Measurements from ENCODE around the gene COPS9.

Gene COPS9

DNA sequence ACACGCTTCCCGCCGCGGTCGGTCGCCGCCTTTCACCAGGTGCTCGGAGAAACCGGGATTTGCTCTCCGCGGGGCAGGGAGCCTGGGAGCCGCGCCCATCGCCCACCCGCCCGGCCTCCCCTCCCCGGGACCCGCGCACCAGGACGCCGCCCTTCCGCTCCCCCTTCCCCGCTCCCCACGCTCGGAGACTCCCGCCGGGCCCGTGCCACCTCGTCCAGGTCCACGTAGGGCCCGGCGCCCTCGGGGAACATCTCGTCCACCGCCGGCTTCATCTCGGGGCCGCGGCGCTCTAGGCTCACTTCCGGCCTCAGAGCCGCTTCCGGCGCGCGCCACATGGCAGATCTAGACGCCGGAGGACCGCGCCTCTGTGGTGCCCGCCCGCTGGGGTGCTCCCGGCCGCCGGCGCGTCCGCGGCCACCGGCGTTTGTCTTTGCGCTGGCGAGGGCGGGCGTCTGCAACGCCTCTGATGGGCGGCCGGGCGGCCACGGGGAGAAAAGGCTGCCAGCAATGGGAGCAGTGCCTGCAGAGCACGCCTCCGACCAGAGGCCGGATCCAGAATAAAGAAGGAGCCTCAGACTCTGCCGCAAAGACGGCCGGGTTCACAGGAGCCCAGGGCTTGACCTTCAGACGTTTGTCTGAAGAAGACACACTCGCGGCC lies at the start of gene COPS9:
Gene COPS9 (minus strand): TSS at position 293 of the 658 bp plus-strand sequence. CDS start 21 bp downstream, at position 272.
- peak within 1 kb of the TSS; percentile 76 for H3K4me3 ChIP-seq (ENCODE audit: low read depth, low read length)
- TF ChIP-seq, protein P1, sequence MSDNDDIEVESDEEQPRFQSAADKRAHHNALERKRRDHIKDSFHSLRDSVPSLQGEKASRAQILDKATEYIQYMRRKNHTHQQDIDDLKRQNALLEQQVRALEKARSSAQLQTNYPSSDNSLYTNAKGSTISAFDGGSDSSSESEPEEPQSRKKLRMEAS (IDR thresholded peaks at IDR 0.05; ENCODE audit: low read depth, low read length) = peak; percentile 47; the same call in 1 of the 2 replicates
- TF ChIP-seq, protein P2, sequence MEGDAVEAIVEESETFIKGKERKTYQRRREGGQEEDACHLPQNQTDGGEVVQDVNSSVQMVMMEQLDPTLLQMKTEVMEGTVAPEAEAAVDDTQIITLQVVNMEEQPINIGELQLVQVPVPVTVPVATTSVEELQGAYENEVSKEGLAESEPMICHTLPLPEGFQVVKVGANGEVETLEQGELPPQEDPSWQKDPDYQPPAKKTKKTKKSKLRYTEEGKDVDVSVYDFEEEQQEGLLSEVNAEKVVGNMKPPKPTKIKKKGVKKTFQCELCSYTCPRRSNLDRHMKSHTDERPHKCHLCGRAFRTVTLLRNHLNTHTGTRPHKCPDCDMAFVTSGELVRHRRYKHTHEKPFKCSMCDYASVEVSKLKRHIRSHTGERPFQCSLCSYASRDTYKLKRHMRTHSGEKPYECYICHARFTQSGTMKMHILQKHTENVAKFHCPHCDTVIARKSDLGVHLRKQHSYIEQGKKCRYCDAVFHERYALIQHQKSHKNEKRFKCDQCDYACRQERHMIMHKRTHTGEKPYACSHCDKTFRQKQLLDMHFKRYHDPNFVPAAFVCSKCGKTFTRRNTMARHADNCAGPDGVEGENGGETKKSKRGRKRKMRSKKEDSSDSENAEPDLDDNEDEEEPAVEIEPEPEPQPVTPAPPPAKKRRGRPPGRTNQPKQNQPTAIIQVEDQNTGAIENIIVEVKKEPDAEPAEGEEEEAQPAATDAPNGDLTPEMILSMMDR (IDR thresholded peaks at IDR 0.05; ENCODE audit: low read depth, low read length) = no peak
- TF ChIP-seq POLR2A (IDR thresholded peaks at IDR 0.05; ENCODE audit: extremely low read depth, insufficient read length) = peak; percentile 60
- no peak for TF ChIP-seq MYC (IDR thresholded peaks at IDR 0.05; ENCODE audit: low read depth, low read length)
- peak; percentile 93 for DNase-seq (ENCODE audit: low read depth)

DNA sequence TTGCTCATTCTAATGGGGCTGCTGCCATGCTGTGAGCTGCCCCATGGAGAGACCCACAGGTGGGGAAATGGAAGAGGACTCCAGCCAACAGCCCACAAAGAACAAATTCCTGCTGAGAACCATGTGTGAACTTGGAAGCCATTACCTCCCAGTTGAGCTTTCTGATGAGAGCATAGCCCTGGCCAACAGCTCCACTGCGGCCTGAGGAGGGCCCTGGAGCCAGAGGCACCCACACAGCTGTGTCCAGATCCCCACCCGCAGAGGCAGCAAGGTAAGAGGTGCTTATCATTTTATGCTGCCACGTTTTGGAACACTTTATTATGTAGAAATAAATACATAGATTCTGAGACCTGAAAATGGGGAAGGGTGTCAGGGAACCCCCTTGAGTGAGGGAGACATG lies 48.6 kb upstream of the COPS9 start:
- DNase-seq (ENCODE audit: low read depth) = no peak
- TF ChIP-seq MYC (IDR thresholded peaks at IDR 0.05; ENCODE audit: low read depth, low read length) (no peak), POLR2A (IDR thresholded peaks at IDR 0.05; ENCODE audit: extremely low read depth, insufficient read length) (no peak)
- TF ChIP-seq, protein P2 (IDR thresholded peaks at IDR 0.05; ENCODE audit: low read depth, low read length) = no peak
- TF ChIP-seq, protein P1 (IDR thresholded peaks at IDR 0.05; ENCODE audit: low read depth, low read length) = no peak
- H3K4me3 ChIP-seq (ENCODE audit: low read depth, low read length) = no peak overlapping the region

DNA sequence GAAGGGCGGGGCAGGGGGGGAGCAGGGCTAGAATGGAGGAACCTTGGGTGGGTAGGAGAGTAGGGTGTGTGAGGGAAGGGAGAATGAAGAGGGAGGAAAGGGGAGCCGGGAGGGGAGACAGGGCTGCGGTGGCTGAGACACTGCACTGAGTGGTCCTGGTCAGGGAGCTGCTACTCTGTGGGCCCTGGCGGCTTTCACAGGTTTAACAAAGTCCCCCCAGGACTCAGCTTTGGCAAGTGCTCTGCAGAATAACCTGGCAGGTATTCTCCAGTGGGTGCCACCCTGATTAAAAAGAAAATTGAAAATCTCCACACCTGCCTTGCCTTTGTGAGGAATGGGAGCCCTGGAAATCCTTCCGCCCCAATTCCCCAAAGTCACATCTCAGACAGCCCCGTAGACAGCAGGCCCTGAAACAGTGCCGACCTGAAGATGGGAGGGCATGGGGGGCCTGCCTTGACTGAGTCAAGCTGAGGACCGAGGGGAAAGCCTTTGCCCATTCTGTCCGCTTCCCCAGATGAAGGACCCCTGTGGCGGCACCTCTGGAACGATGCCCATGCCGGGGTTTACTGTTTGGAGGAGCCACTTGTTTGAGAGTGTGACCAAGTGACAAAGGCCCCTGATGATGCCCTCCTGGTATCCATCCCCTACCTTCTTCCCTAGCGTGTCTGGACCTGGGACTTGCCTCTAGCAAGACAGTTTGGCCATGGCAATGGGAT lies 47.9 kb upstream of the COPS9 start:
- DNase-seq (ENCODE audit: low read depth) = no peak
- TF ChIP-seq, protein P2 (IDR thresholded peaks at IDR 0.05; ENCODE audit: low read depth, low read length) = no peak
- no peak for TF ChIP-seq POLR2A (IDR thresholded peaks at IDR 0.05; ENCODE audit: extremely low read depth, insufficient read length)
- no peak for TF ChIP-seq MYC (IDR thresholded peaks at IDR 0.05; ENCODE audit: low read depth, low read length)
- TF ChIP-seq, protein P1 (IDR thresholded peaks at IDR 0.05; ENCODE audit: low read depth, low read length) = no peak
- no peak overlapping the region for H3K4me3 ChIP-seq (ENCODE audit: low read depth, low read length)

DNA sequence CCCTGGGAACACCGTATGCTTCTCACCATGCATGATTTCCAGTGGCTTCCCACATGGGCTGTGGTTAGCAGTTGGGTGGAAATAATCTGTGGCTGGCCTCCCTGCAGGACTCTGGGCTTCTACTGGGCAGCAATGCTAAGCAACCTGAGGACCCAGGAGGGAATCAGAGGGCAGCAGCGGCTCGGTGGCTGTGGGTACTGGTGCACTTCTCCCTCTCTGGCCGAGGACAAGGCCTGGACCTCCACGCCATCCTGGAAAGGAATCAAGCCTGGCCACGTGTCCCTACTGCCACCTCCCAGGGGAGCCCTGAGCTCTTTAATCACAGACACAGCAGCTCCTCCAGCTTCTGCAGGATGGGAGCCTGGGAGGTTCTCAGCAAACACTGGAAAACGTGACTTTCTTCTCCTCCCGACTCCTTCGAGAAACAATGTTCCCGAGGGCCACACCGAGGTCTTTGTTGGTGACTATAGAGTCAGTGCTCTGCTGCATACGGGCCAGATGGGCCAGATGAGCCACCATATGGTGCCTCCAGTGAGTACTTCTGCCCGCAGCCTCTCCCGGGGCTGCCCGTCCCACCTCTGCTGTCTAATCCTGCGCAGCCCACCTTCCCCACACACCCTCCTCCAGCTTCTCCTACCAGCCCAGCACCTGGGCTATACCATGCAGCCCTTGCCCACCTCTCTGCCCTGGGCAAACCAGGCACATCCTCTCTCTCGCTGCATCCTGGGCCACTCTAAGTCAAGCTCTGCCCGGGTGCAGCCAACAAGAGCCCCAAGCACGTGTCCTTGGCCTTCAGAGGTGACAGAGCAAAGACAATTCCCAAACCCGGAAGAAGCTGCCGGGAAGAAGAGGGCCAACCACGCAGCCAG lies 47.1 kb upstream of the COPS9 start:
- TF ChIP-seq MYC (IDR thresholded peaks at IDR 0.05; ENCODE audit: low read depth, low read length) (no peak), POLR2A (IDR thresholded peaks at IDR 0.05; ENCODE audit: extremely low read depth, insufficient read length) (no peak)
- TF ChIP-seq, protein P2 (IDR thresholded peaks at IDR 0.05; ENCODE audit: low read depth, low read length) = no peak
- TF ChIP-seq, protein P1 (IDR thresholded peaks at IDR 0.05; ENCODE audit: low read depth, low read length) = no peak
- H3K4me3 ChIP-seq (ENCODE audit: low read depth, low read length) = no peak overlapping the region
- DNase-seq (ENCODE audit: low read depth) = no peak

DNA sequence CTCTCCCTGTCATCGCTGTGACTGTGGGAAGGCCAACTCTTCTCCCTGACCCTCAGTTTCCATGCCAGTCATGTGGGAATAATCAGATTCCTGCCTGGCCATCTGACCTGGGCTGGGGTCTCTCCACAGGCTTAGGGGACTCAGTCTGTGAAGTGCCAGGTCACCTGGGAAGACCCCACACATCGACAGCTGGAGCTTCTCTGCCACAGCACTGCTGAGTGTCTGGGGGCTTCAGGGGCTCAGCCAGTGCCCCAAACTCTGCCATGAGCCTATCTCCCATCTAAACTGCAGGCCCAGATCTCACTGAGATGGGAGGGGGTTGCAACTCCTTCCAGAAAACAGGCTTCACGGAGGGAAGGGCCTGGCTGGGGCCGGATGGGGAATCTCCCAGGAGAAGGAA lies 46.4 kb upstream of the COPS9 start:
- no peak overlapping the region for H3K4me3 ChIP-seq (ENCODE audit: low read depth, low read length)
- TF ChIP-seq, protein P1 (IDR thresholded peaks at IDR 0.05; ENCODE audit: low read depth, low read length) = no peak
- TF ChIP-seq MYC (IDR thresholded peaks at IDR 0.05; ENCODE audit: low read depth, low read length) = no peak
- TF ChIP-seq, protein P2 (IDR thresholded peaks at IDR 0.05; ENCODE audit: low read depth, low read length) = no peak
- no peak for TF ChIP-seq POLR2A (IDR thresholded peaks at IDR 0.05; ENCODE audit: extremely low read depth, insufficient read length)
- no peak for DNase-seq (ENCODE audit: low read depth)

Data from NB4 (cell line).